ENCODE measurements around the gene SLC7A5.

Gene SLC7A5

GRCh38 chr16:87839542-87840270 lies 29.6 kb downstream of the SLC7A5 start:
- DNase-seq (ENCODE audit: insufficient read length, low spot score), result no peak
- TF ChIP-seq POLR2A (IDR thresholded peaks at IDR 0.05; ENCODE audit: low read depth, low read length), result no peak
- no peak for FAIRE-seq

- no peak for FAIRE-seq
- TF ChIP-seq POLR2A (IDR thresholded peaks at IDR 0.05; ENCODE audit: low read depth, low read length), result no peak
- no peak for DNase-seq (ENCODE audit: insufficient read length, low spot score)
Measured at GRCh38 chr16:87838643-87839541, 30.4 kb downstream of the SLC7A5 start.

- TF ChIP-seq POLR2A (IDR thresholded peaks at IDR 0.05; ENCODE audit: low read depth, low read length), result no peak
- DNase-seq (ENCODE audit: insufficient read length, low spot score) (no peak), FAIRE-seq (no peak)
Measured at GRCh38 chr16:87837627-87838289, 31.5 kb downstream of the SLC7A5 start.

- DNase-seq (ENCODE audit: insufficient read length, low spot score) (no peak), FAIRE-seq (no peak)
- TF ChIP-seq POLR2A (IDR thresholded peaks at IDR 0.05; ENCODE audit: low read depth, low read length), result no peak
Measured at GRCh38 chr16:87836844-87837581, 32.3 kb downstream of the SLC7A5 start.

- DNase-seq (ENCODE audit: insufficient read length, low spot score) (no peak), FAIRE-seq (no peak)
Measured at GRCh38 chr16:87836346-87836843, 32.9 kb downstream of the SLC7A5 start.

GRCh38 chr16:87835882-87836331 lies 33.4 kb downstream of the SLC7A5 start:
- FAIRE-seq, result no peak
- no peak for DNase-seq (ENCODE audit: insufficient read length, low spot score)

More at GRCh38 chr16:87836346-87836843, 32.9 kb downstream of the SLC7A5 start:
- no peak for TF ChIP-seq POLR2A (IDR thresholded peaks at IDR 0.05; ENCODE audit: low read depth, low read length)

GRCh38 chr16:87834668-87835473 lies 34.4 kb downstream of the SLC7A5 start:
- FAIRE-seq (no peak), DNase-seq (ENCODE audit: insufficient read length, low spot score) (no peak)
- no peak for TF ChIP-seq POLR2A (IDR thresholded peaks at IDR 0.05; ENCODE audit: low read depth, low read length)

More at GRCh38 chr16:87835882-87836331, 33.4 kb downstream of the SLC7A5 start:
- TF ChIP-seq POLR2A (IDR thresholded peaks at IDR 0.05; ENCODE audit: low read depth, low read length), result no peak

GRCh38 chr16:87834005-87834667 lies 35.2 kb downstream of the SLC7A5 start:
- TF ChIP-seq POLR2A (IDR thresholded peaks at IDR 0.05; ENCODE audit: low read depth, low read length), result no peak
- DNase-seq (ENCODE audit: insufficient read length, low spot score) (no peak), FAIRE-seq (no peak)

- TF ChIP-seq POLR2A (IDR thresholded peaks at IDR 0.05; ENCODE audit: low read depth, low read length), result no peak
Measured at GRCh38 chr16:87833548-87833947, 35.8 kb downstream of the SLC7A5 start.

GRCh38 chr16:87832741-87833502 lies 36.4 kb downstream of the SLC7A5 start:
- FAIRE-seq, result no peak
- no peak for TF ChIP-seq POLR2A (IDR thresholded peaks at IDR 0.05; ENCODE audit: low read depth, low read length)
- DNase-seq (ENCODE audit: insufficient read length, low spot score), result no peak

More at GRCh38 chr16:87833548-87833947, 35.8 kb downstream of the SLC7A5 start:
- FAIRE-seq, result no peak
- no peak for DNase-seq (ENCODE audit: insufficient read length, low spot score)

- no peak for TF ChIP-seq POLR2A (IDR thresholded peaks at IDR 0.05; ENCODE audit: low read depth, low read length)
- DNase-seq (ENCODE audit: insufficient read length, low spot score) (no peak), FAIRE-seq (no peak)
Measured at GRCh38 chr16:87832137-87832527, 37.2 kb downstream of the SLC7A5 start.

Measured in H54 (cell line).